ENCODE data around the gene TROAP.

TROAP gene

GRCh38 chr12:49348781-49349180 is 25.7 kb downstream of the TROAP start:
- no peak for TF ChIP-seq CTCF (IDR thresholded peaks at IDR 0.05; ENCODE audit: extremely low read depth, insufficient read depth, missing control alignments)
- DNase-seq (ENCODE audit: low spot score) = no peak
- in situ Hi-C loops (cut with MboI; ENCODE audit: low pct_unique_long_range_greater_than_20kb, low sequenced_read_pairs, unreplicated experiment) = no loop called here

GRCh38 chr12:49349266-49349665 is 26.2 kb downstream of the TROAP start:
- TF ChIP-seq CTCF (IDR thresholded peaks at IDR 0.05; ENCODE audit: extremely low read depth, insufficient read depth, missing control alignments) = no peak
- in situ Hi-C loops (cut with MboI; ENCODE audit: low pct_unique_long_range_greater_than_20kb, low sequenced_read_pairs, unreplicated experiment) = no loop called here
- DNase-seq (ENCODE audit: low spot score) = no peak

GRCh38 chr12:49352351-49352750 is 29.3 kb downstream of the TROAP start:
- no peak for TF ChIP-seq CTCF (IDR thresholded peaks at IDR 0.05; ENCODE audit: extremely low read depth, insufficient read depth, missing control alignments)
- DNase-seq (ENCODE audit: low spot score) = no peak
- in situ Hi-C loops (cut with MboI; ENCODE audit: low pct_unique_long_range_greater_than_20kb, low sequenced_read_pairs, unreplicated experiment) = no loop called here

DNA sequence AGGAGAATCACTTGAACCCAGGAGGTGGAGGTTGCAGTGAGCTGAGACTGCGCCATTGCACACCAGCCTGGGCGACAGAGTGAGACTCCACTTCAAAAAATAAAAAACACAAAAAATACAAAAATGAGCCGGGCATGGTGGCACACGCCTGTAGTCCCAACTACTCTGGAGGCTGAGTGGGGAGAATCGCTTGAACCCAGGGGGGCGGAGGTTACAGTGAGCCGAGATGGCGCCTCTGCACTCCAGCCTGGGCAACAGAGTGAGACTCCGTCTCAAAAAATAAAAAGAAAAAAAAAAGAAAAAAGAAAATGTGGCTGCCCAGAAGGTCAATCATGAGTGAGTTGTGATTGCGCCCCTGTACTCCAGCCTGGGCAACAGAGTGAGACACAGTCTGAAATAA is 32.9 kb downstream of the TROAP start:
- DNase-seq (ENCODE audit: low spot score) = no peak
- in situ Hi-C loops (cut with MboI; ENCODE audit: low pct_unique_long_range_greater_than_20kb, low sequenced_read_pairs, unreplicated experiment) = no loop called here

DNA sequence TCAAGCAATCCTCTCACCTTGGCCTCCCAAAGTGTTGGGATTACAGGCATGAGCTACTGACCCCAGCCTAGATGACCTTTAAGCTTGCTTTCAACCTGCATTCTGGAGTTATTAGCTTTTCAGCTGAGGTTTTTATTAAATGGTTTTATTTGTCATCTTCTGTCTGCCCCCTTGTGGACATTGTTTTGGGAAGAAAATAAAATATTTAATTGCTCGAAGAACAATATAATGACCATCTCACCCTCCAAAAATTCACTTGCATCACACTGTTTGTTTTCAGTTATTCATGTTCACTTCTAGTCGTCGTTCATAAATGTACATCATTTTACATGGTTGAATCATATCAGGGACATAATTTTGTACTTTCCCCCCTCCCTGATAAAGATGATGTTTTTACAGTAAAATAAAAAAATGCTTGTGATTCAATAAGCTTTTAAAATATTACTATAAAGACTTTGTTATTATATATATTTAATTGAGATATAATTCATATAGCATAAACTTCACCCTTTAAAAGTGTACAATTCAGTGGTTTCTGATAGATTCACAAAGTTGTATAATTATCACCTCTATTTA is 34.1 kb downstream of the TROAP start:
- in situ Hi-C loops (cut with MboI; ENCODE audit: low pct_unique_long_range_greater_than_20kb, low sequenced_read_pairs, unreplicated experiment) = no loop called here
- DNase-seq (ENCODE audit: low spot score) = peak; percentile 34
- TF ChIP-seq CTCF (IDR thresholded peaks at IDR 0.05; ENCODE audit: extremely low read depth, insufficient read depth, missing control alignments) = peak; percentile 37

More for the DNA sequence above, 32.9 kb downstream of the TROAP start:
- no peak for TF ChIP-seq CTCF (IDR thresholded peaks at IDR 0.05; ENCODE audit: extremely low read depth, insufficient read depth, missing control alignments)

DNA sequence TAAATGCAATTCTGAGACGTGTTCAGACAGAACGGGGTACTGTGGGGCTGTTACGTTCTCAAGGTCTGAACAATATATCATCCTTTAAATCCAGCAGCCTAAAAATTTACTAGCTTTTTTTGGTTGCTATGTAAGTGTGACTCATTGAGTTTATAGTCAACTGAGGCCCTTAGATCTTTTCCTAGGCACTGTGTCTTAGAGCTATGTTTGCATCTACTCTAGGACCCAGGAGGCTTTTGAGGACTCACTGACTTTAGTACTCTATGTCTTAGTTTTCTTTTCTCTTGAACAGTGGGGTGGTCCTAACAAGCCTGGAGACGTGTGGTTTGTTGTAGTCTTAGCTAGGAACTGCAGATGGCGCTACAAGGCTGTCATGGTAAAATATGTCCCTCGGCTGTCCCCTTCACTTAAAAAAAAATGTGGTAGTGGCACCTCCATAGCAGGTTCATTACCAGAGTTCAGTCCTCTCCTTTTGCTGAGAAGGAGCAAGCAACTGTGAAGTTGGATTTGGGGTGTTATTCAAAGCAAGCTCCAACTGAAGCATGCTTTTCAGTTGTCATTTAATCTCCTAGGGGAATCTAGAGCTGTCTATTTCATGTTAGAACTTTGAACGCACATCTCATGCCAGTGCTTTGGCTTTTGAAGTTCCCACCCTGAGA is 35.6 kb downstream of the TROAP start:
- in situ Hi-C loops (cut with MboI; ENCODE audit: low pct_unique_long_range_greater_than_20kb, low sequenced_read_pairs, unreplicated experiment) = no loop called here
- peak; percentile 79 for TF ChIP-seq CTCF (IDR thresholded peaks at IDR 0.05; ENCODE audit: extremely low read depth, insufficient read depth, missing control alignments)
- peak; percentile 79 for DNase-seq (ENCODE audit: low spot score)
